Endothelial cell of umbilical vein (primary cell): Measurements from ENCODE around the gene IFT27. TPM values are rescaled to one million over a fixed set of nuclear protein-coding genes. Genes with fewer than 3 reads are reported as not detected.

Experiments
- BruUV-seq: library from RNA; stranded (reverse); fragments of 400-500 nt; replicated peaks from 2 replicates; lab custom pipeline; 2021; lab: Mats Ljungman, UMichigan
- CTCF ChIA-PET: fragments of 300-600, 350-600 bp; sonication (Branson Sonifier 250); formaldehyde crosslinking; loops from one replicate; lab custom pipeline; 2021; ENCODE audit warnings: antibody characterized with exemption, inconsistent platforms; lab: Charles Lee
- POLR2A ChIA-PET: fragments of 300-600, 350-600 bp; sonication (Branson Sonifier 250); formaldehyde crosslinking; loops from one replicate; lab custom pipeline; 2021; ENCODE audit warnings: antibody characterized with exemption, inconsistent platforms; lab: Charles Lee
- DNase-seq: peaks from one replicate; pipeline ENCODE4 v3.0.0-alpha.2; 2011; ENCODE audit warnings: low read depth, low spot score
- FAIRE-seq: peaks from 2 replicates; lab custom pipeline; 2011; peaks lifted over from hg19 to GRCh38; lab: Jason Lieb, UNC
- H2AFZ ChIP-seq: 2 replicates; pipeline ENCODE4 v1.6.0; 2012; ENCODE audit warnings: low read depth, low read length, control low read depth, inconsistent platforms
- H3K27ac ChIP-seq: 2 replicates; pipeline ENCODE4 v1.5.1; 2011; ENCODE audit warnings: low read depth, mild to moderate bottlenecking, control low read depth, low read length, moderate library complexity; ENCODE audit not compliant: insufficient read depth
- H3K27me3 ChIP-seq, 2 experiments: 2 replicates each; pipeline versions ENCODE4 v1.6.0 to v1.6.1; 2011; ENCODE audit warnings: low read length in 2 of 2, mixed read lengths in 1 of 2; ENCODE audit not compliant: control insufficient read depth in 2 of 2, insufficient read depth in 2 of 2
- H3K36me3 ChIP-seq, 2 experiments: 2 replicates in 1 of 2; 3 replicates in 1 of 2; pipeline ENCODE4 v1.5.1; 2011; ENCODE audit warnings: low read length in 2 of 2, mild to moderate bottlenecking in 1 of 2, moderate library complexity in 1 of 2; ENCODE audit not compliant: control insufficient read depth in 2 of 2, insufficient read depth in 2 of 2; ENCODE audit errors: extremely low read depth in 1 of 2
- H3K4me1 ChIP-seq: 3 replicates; pipeline ENCODE4 v1.5.1; 2011; ENCODE audit warnings: mild to moderate bottlenecking, low read length; ENCODE audit not compliant: control insufficient read depth, insufficient read depth; ENCODE audit errors: extremely low read depth
- H3K4me2 ChIP-seq: 2 replicates; pipeline ENCODE4 v1.6.1; 2011; ENCODE audit warnings: low read length, control low read depth, mixed read lengths; ENCODE audit not compliant: insufficient read depth
- H3K4me3 ChIP-seq, 3 experiments: fragments of 200-600 bp in 1 of 3; sonication (generic), shearing (Covaris generic) in 1 of 3; replicated peaks in 1 of 3; 2 replicates each; pipeline ENCODE4 v1.5.1; 2011 to 2016; ENCODE audit warnings: control low read depth in 3 of 3, low read length in 3 of 3, mild to moderate bottlenecking in 2 of 3, inconsistent platforms in 1 of 3, low read depth in 1 of 3, moderate library complexity in 1 of 3; ENCODE audit not compliant: insufficient read depth in 1 of 3
- H3K79me2 ChIP-seq: 2 replicates; pipeline ENCODE4 v1.6.0; 2012; ENCODE audit warnings: low read length, inconsistent platforms; ENCODE audit not compliant: control insufficient read depth, insufficient read depth
- H3K9ac ChIP-seq: replicated peaks from 2 replicates; pipeline ENCODE3; 2011; ENCODE audit warnings: low read length, control low read depth; ENCODE audit not compliant: insufficient read depth; ENCODE audit errors: extremely low read depth
- H3K9me1 ChIP-seq: replicated peaks from 3 replicates; pipeline ENCODE4 v1.6.0; 2011; ENCODE audit warnings: mild to moderate bottlenecking, low read length; ENCODE audit not compliant: control insufficient read depth, insufficient read depth; ENCODE audit errors: extremely low read depth
- H3K9me3 ChIP-seq: replicated peaks from 2 replicates; pipeline ENCODE4 v1.5.1; 2012; ENCODE audit warnings: low read length, inconsistent platforms; ENCODE audit not compliant: control insufficient read depth, insufficient read depth
- H4K20me1 ChIP-seq: replicated peaks from 2 replicates; pipeline ENCODE3; 2011; ENCODE audit warnings: mild to moderate bottlenecking, low read length; ENCODE audit not compliant: control insufficient read depth, insufficient read depth; ENCODE audit errors: extremely low read depth
- CTCF ChIP-seq, 2 donors: IDR thresholded peaks; 1 replicate in 1 of 2; 2 replicates in 1 of 2; pipeline ENCODE4 v1.5.1; 2011; ENCODE audit warnings: low read length in 2 of 2, mild to moderate bottlenecking in 2 of 2, moderate library complexity in 2 of 2, control low read depth in 1 of 2, inconsistent platforms in 1 of 2, low read depth in 1 of 2; ENCODE audit not compliant: insufficient read depth in 1 of 2; ENCODE audit errors: extremely low read depth in 1 of 2
- EZH2 ChIP-seq: IDR thresholded peaks from 2 replicates; pipeline ENCODE4 v1.6.1; 2012; ENCODE audit warnings: borderline replicate concordance, low read depth, mild to moderate bottlenecking, moderate library complexity, low read length, inconsistent platforms; ENCODE audit not compliant: severe bottlenecking
- FOS ChIP-seq: IDR thresholded peaks from 2 replicates; pipeline ENCODE4 v1.6.1; 2011; ENCODE audit warnings: mild to moderate bottlenecking, low read length, moderate library complexity, borderline replicate concordance; ENCODE audit not compliant: insufficient read depth
- GATA2 ChIP-seq: IDR thresholded peaks from 2 replicates; pipeline ENCODE4 v1.7.0; 2011; ENCODE audit warnings: low read depth, mild to moderate bottlenecking, moderate library complexity, mixed read lengths, low read length; ENCODE audit not compliant: insufficient read length, insufficient read depth
- JUN ChIP-seq: IDR thresholded peaks from 2 replicates; pipeline ENCODE4 v1.6.1; 2011; ENCODE audit warnings: borderline replicate concordance, low read depth; ENCODE audit not compliant: insufficient read length, insufficient read depth
- MAX ChIP-seq: IDR thresholded peaks from 2 replicates; pipeline ENCODE4 v1.6.1; 2011; ENCODE audit not compliant: insufficient read depth, insufficient read length
- MYC ChIP-seq: IDR thresholded peaks from one replicate; pipeline ENCODE4 v1.6.1; 2011; ENCODE audit warnings: mild to moderate bottlenecking, low read depth, low read length
- POLR2A ChIP-seq: IDR thresholded peaks from 2 replicates; pipeline ENCODE4 v1.6.1; 2012; ENCODE audit warnings: low read depth, mild to moderate bottlenecking, control low read depth, low read length
- POLR2AphosphoS5 ChIP-seq: IDR thresholded peaks from 2 replicates; pipeline ENCODE4 v1.6.1; 2012; ENCODE audit warnings: low read depth, mild to moderate bottlenecking, control low read depth, low read length, moderate library complexity; ENCODE audit not compliant: insufficient read depth
- dilution Hi-C: fragments of 300-500 bp; cut with MboI; formaldehyde crosslinking; loops from one replicate; pipeline ENCODE4 v1.15.0; 2019; ENCODE audit warnings: low sequenced_read_pairs; ENCODE audit not compliant: extremely low pct_ligation_motif_present
- intact Hi-C: fragments of 100-400 bp; cut with micrococcal nuclease; formaldehyde crosslinking; loops from one replicate; pipeline ENCODE4 v1.10.0; 2022
- polyA plus RNA-seq, 4 experiments: library from polyadenylated mRNA; depleted of rRNA in 3 of 4; stranded (reverse) in 3 of 4; unstranded in 1 of 4; fragments of >200 nt; gene quantifications; 2 replicates each; pipeline versions ENCODE4 v1.2.1 to v1.2.3, GENCODE V29; 2011 to 2012; ENCODE audit warnings: missing spikeins in 1 of 4
- total RNA-seq: library from RNA; stranded (reverse); gene quantifications from 2 replicates; pipeline ENCODE4 v1.2.3, GENCODE V29; 2021

IFT27 gene
- total and polyA plus RNA-seq, 2 donors (not counting 3 experiments of a cell fraction or from before 2014, with no cell fraction given), result 29.9 to 33.7 TPM

GRCh38 chr22:36743591-36744412 is 32.1 kb downstream of the IFT27 start:
- DNase-seq (no peak), FAIRE-seq (no peak)
- dilution Hi-C loops (no loop called here), intact Hi-C loops (no loop called here)
- Histone ChIP-seq H3K4me1 (no peaks in the 10 kb centered on the region), H3K79me2 (no peaks in the 10 kb centered on the region), H3K9me1 (no peaks in the 10 kb centered on the region), H3K36me3 (no peaks in the 10 kb centered on the region), H3K9ac (no peak overlapping the region), H3K27ac (no peak overlapping the region), H3K4me2 (no peak overlapping the region), H3K9me3 (no peaks in the 10 kb centered on the region), H3K27me3 (peaks cover 0 to 2% of the 10 kb centered on the region in 2 experiments), H4K20me1 (no peaks in the 10 kb centered on the region), H2AFZ (no peak overlapping the region), H3K4me3 (no peak overlapping the region)
- BruUV-seq, result no TSS peak
- TF ChIP-seq JUN, result no peak
- no peak for TF ChIP-seq MYC
- TF ChIP-seq POLR2AphosphoS5, result no peak
- no peak for TF ChIP-seq EZH2
- no peak for TF ChIP-seq FOS
- TF ChIP-seq GATA2, result no peak
- no peak for TF ChIP-seq MAX
- no peak for TF ChIP-seq CTCF (IDR thresholded peaks at IDR 0.05; ENCODE audit: extremely low read depth in 1 of 2, insufficient read depth in 1 of 2, low read depth in 1 of 2, low read length in 2 of 2)
- no peak for TF ChIP-seq POLR2A
- POLR2A ChIA-PET, result no interaction called here
- CTCF ChIA-PET, result interaction anchor here (1.0 to 1.4 kb wide), 3 partner anchors 9 to 38 kb away, joined by 3 to 5 read pairs (median 4); no protein-coding TSS in a partner anchor
